Activated CD8-positive, alpha-beta memory T cell treated with anti-CD3 and anti-CD28 coated beads, Interleukin-2, amount 10 ng/mL, durations not matched to agents 7 days and 5 days (primary cell): ENCODE data around the gene ANKRD65. TPM values are rescaled to one million over a fixed set of nuclear protein-coding genes. Genes with fewer than 3 reads are reported as not detected.
"Not testable (repeated sequence)": the region's sequence is repeated elsewhere in the genome, so short reads cannot be mapped to it uniquely, and the experiment has no call there.

Experiments
- ATAC-seq: fragments of 150-1000 bp; cut with Tn5 transposase; one replicate; pipeline ENCODE4 v1.10.0; 2021; ENCODE audit warnings: moderate library complexity
- CTCF ChIA-PET: fragments of 350-600 bp; sonication (Branson Sonifier 250); formaldehyde crosslinking; loops from one replicate; lab custom pipeline; 2021; ENCODE audit warnings: antibody characterized with exemption; lab: Charles Lee
- DNase-seq: peaks from one replicate; pipeline ENCODE4 v3.0.0-alpha.2; 2020
- H3K27ac Mint-ChIP-seq: one replicate; pipeline ENCODE4 v1.8.0; 2021; ENCODE audit warnings: mild to moderate bottlenecking, mixed read lengths
- H3K27me3 Mint-ChIP-seq: one replicate; pipeline ENCODE4 v1.8.0; 2021; ENCODE audit warnings: mixed read lengths
- H3K36me3 Mint-ChIP-seq: one replicate; pipeline ENCODE4 v1.8.0; 2021; ENCODE audit warnings: mild to moderate bottlenecking, mixed read lengths
- H3K4me1 Mint-ChIP-seq: one replicate; pipeline ENCODE4 v1.8.0; 2021; ENCODE audit warnings: mixed read lengths
- H3K4me3 Mint-ChIP-seq: one replicate; pipeline ENCODE4 v1.8.0; 2021; ENCODE audit warnings: mild to moderate bottlenecking, moderate library complexity, mixed read lengths
- H3K9me3 Mint-ChIP-seq: one replicate; pipeline ENCODE4 v1.8.0; 2022; ENCODE audit warnings: low read depth, mixed read lengths
- total RNA-seq, 2 experiments: library from RNA; stranded (reverse); gene quantifications; one replicate each; pipeline ENCODE4 v1.2.3, GENCODE V29; 2021

Gene ANKRD65
- total RNA-seq, 2 experiments from 2014 or later = not detected

DNA sequence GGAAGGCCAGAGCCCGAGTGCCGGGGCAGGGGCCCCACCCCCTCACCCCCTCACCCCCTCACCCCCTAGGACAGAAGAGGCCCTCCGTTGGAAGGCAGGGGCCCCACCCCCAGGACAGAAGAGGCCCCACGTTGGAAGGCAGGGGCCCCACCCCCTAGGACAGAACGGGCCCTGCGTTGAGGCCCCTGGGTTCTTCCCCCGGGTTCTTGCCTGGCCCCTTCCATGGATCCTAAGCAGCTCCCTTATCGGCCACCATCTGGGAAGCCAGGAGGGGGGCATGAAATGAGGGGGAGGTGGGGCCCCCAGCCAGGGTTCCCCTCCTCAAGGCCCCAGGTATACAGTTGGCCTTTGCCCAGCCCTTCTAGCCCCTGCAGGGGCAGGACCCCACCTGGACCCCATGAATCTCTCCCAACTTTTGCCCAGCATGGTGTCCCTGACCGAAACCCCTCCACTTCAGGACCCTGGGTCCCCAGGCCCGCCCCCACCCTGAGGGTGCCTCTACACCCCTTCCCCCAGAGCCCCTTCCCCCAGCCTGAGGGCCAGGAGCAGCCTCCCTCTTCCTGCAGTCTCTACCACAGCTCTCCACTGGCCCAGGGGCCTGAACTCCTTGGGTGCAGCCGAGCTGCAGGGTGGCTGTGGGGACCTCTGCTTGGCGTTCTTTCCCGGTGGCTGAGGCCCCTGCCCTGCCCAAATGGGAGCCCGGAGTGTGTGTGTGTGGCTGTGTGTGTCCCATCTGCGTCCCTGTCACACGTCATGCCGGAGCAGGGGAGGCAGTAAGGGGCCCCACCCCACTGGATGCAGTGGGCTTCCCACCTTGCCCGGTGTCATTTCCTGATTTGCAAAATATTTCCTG lies 10.1 kb upstream of the ANKRD65 start:
- Mint-ChIP-seq H3K4me3 (no peak overlapping the region), H3K27me3 (peaks cover 23% of the 10 kb centered on the region), H3K4me1 (peaks cover 3% of the 10 kb centered on the region), H3K36me3 (no peaks in the 10 kb centered on the region), H3K27ac (no peak overlapping the region), H3K9me3 (no peaks in the 10 kb centered on the region)
- CTCF ChIA-PET = no interaction called here
- no peak for ATAC-seq
- no peak for DNase-seq

DNA sequence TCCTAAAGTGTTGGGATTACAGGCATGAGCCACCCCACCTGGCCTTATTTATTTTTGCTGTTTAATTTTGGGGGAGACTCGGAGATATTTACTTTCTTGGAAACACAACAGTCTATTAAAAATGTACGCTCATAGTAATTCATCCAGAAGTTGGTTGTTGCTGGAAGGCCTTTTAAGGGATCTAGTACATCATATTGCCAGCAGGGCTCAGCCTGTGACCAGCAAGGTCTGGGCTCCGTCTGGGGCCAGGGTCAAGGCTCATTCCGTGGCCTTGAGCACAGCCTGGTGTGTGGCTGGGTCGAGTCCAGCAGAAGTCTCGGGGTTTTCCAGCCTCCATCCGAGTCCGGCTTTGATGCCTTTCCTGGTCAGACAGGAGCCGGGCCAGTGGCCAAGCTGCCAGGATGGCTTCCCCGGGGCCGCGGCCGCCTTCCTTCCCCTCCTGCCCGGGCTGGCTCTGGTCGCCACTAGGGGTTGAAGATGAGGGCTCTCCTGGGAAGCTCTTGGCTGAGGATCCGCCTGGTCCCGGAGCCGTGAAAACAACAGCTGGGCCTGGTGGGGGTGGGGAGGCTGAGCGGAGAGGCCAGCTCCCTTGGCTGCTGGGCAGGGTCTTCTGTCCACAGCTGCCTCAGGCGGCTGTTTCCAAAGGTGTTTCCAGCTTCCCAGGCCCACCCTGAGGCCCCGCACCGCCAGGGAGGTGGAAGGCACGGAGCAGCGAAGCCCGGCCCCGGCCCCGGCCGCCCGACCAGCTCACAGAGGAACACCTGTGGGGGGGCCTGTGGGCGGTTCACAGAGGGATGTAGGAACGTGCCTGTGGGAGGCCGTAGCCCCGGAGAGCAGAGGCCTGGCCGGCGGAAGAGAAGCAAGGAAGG lies 9.3 kb upstream of the ANKRD65 start:
- DNase-seq (no peak), ATAC-seq (no peak)
- no peaks in the 10 kb centered on the region for H3K36me3 Mint-ChIP-seq
- no peak overlapping the region for H3K27ac Mint-ChIP-seq
- H3K9me3 Mint-ChIP-seq = no peaks in the 10 kb centered on the region
- no peak overlapping the region for H3K4me3 Mint-ChIP-seq
- CTCF ChIA-PET = interaction anchor here (0.7 to 2.0 kb wide), 2 partner anchors 11 to 173 kb away, joined by 3 to 8 read pairs; no protein-coding TSS in a partner anchor
- peaks cover 28% of the 10 kb centered on the region for H3K27me3 Mint-ChIP-seq
- peaks cover 3% of the 10 kb centered on the region for H3K4me1 Mint-ChIP-seq

DNA sequence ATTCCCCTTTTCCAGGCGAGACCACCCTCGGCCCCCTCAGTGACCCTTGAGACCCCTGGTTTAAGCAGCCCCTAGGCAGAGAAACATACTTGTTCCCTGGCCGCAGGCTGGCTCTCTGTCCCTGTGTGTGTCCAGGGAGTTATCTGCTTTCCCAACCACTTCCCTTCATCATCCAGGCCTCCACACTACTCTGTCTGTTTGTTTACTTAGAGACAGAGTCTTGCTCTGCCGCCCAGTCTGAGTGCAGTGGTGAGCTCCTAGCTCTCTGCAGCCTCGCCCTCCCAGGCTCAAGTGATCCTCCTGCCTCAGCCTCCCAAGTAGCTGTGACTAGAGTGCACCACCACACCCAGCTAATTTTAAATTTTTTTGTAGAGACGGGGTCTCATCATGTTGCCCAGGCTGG lies 8.6 kb upstream of the ANKRD65 start:
- DNase-seq = no peak
- Mint-ChIP-seq H3K27ac (no peak overlapping the region), H3K4me1 (peaks cover 3% of the 10 kb centered on the region), H3K4me3 (no peak overlapping the region), H3K9me3 (no peaks in the 10 kb centered on the region), H3K27me3 (peaks cover 29% of the 10 kb centered on the region), H3K36me3 (no peaks in the 10 kb centered on the region)
- ATAC-seq = no peak
- CTCF ChIA-PET = interaction anchor here (0.7 to 2.0 kb wide), 2 partner anchors 11 to 174 kb away, joined by 3 to 8 read pairs; no protein-coding TSS in a partner anchor

DNA sequence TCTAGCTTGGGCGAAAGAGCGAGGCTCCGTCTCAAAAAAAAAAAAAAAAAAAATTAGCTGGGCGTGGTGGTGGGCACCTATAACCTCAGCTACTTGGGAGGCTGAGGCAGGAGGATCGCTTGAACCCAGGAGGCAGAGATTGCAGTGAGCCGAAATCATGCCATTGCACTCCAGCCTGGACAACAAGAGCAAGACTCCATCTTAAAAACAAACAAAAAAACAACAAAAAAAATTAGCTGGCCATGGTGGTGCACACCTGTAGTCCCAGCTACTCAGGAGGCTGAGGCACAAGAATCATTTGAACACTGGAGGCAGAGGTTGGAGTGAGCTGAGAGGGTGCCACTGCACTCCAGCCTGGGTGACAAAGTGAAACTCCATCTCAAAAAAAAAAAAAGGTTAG lies 7.9 kb upstream of the ANKRD65 start:
- CTCF ChIA-PET = interaction anchor here (2.0 kb wide), 1 partner anchor 12 kb away, joined by 8 read pairs; no protein-coding TSS in a partner anchor
- not testable (repeated sequence) for H3K27ac Mint-ChIP-seq, ATAC-seq, H3K36me3 Mint-ChIP-seq, H3K4me3 Mint-ChIP-seq, H3K9me3 Mint-ChIP-seq, DNase-seq, H3K4me1 Mint-ChIP-seq
- peaks cover 32% of the 10 kb centered on the region for H3K27me3 Mint-ChIP-seq

DNA sequence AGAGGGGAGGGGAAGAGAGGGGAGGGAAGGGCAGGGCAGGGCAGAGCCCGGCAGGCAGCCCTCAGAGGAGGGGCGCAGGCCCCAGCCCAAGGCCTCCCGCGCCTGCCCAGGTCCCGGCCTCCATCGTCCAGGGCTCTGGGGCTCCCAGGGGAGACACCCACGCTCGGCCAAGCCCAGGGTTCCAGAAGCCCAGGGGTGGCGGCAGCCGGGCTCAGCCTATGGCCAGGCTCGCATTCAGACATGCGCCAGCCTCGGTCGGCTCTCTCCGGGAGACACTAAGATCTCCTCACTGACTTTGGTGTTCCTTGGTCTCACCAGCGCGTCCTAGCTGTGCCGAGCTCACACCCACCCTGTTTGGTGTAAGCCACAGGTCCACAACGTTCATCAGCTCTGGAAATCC lies 7.1 kb upstream of the ANKRD65 start:
- Mint-ChIP-seq H3K4me3 (no peak overlapping the region), H3K4me1 (peaks cover 4% of the 10 kb centered on the region), H3K9me3 (no peaks in the 10 kb centered on the region), H3K36me3 (no peaks in the 10 kb centered on the region), H3K27me3 (peaks cover 32% of the 10 kb centered on the region), H3K27ac (no peak overlapping the region)
- ATAC-seq (no peak), DNase-seq (no peak)
- CTCF ChIA-PET = interaction anchor here (2.0 kb wide), 1 partner anchor 13 kb away, joined by 8 read pairs; no protein-coding TSS in a partner anchor

DNA sequence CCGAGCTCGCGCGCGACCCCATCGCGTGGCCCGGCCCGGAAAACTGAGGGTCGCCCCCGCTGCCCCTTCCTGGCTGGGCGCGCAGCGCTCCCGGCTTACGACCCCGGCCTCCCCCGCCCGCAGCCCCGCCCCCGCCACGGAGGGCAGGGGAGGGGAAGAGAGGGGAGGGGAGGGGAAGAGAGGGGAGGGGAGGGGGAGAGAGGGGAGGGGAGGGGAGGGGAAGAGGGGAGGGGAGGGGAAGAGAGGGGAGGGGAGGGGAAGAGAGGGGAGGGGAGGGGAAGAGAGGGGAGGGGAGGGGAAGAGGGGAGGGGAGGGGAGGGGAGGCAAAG lies 6.7 kb upstream of the ANKRD65 start:
- no peak overlapping the region for H3K4me3 Mint-ChIP-seq
- H3K27ac Mint-ChIP-seq = no peak overlapping the region
- no peaks in the 10 kb centered on the region for H3K9me3 Mint-ChIP-seq
- CTCF ChIA-PET = no interaction called here
- ATAC-seq = no peak
- DNase-seq = no peak
- no peaks in the 10 kb centered on the region for H3K36me3 Mint-ChIP-seq
- peaks cover 34% of the 10 kb centered on the region for H3K27me3 Mint-ChIP-seq
- peaks cover 7% of the 10 kb centered on the region for H3K4me1 Mint-ChIP-seq

DNA sequence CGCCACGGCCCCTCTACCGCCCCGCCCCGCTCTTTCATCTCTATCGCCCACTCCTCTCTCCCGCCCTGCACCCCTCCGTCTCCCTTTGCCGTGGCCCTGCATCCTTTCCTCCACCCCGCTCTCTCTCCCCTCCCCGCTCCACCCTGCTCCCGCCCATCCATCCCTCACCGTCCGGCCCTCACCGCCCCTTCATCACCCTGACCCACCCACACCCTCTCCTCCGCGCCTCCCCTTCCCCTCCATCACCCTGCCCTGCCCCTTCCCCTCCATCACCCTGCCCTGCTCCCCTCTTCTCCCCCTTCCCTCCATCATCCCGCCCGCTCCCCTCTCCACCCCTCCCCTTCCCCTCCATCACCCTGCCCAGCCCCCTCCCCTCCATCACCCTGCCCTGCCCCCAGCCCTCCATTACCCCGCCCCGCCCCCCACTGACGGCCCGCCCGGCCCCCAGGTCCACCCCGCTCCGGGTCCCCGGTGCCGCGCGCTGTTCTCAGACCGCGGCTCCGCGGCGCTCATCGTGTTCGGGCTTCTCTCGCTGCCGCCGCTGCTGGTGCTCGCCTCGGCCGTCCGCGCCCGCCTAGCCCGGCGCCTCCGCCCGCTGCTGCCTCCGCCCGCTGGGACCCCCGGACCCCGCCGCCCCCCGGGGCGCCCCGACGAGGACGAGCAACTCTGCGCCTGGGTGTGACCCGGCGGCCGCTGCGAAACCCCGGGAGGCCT lies 6.2 kb upstream of the ANKRD65 start:
- Mint-ChIP-seq H3K9me3 (no peaks in the 10 kb centered on the region), H3K4me1 (peaks cover 13% of the 10 kb centered on the region), H3K27ac (no peak overlapping the region), H3K36me3 (no peaks in the 10 kb centered on the region), H3K27me3 (peaks cover 37% of the 10 kb centered on the region), H3K4me3 (no peak overlapping the region)
- ATAC-seq (no peak), DNase-seq (no peak)
- CTCF ChIA-PET = no interaction called here

DNA sequence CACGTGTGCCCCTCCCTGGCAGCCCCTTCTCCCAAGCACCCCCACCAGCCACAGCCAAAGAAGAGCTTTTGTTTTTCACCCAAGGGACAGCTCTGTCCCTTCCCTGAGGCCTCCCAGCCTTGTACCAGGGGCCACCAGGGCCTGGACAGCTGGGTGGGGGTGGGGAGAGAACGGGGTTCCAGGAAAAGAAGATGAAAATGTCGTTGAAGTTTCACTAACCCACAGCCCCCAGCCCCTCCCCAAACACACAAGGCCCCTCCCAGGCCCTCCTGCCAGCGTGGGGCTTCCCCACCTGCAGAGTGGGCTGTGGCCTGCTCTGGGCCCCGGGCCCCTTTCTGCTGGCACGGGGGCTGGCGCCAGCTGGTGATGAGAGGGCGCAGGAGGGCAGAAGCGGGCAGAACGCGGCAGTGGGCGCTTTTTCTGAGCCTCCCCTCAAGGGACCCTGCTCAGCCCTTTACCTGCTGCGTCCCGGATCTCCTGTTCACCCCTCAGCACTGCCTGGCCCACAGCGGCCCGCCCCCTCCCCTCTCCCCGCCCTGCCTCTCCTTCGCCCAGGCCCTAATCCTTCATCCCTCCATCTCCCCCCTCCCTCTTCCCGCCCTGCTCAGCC lies 5.5 kb upstream of the ANKRD65 start:
- H3K27ac Mint-ChIP-seq = no peak overlapping the region

DNA sequence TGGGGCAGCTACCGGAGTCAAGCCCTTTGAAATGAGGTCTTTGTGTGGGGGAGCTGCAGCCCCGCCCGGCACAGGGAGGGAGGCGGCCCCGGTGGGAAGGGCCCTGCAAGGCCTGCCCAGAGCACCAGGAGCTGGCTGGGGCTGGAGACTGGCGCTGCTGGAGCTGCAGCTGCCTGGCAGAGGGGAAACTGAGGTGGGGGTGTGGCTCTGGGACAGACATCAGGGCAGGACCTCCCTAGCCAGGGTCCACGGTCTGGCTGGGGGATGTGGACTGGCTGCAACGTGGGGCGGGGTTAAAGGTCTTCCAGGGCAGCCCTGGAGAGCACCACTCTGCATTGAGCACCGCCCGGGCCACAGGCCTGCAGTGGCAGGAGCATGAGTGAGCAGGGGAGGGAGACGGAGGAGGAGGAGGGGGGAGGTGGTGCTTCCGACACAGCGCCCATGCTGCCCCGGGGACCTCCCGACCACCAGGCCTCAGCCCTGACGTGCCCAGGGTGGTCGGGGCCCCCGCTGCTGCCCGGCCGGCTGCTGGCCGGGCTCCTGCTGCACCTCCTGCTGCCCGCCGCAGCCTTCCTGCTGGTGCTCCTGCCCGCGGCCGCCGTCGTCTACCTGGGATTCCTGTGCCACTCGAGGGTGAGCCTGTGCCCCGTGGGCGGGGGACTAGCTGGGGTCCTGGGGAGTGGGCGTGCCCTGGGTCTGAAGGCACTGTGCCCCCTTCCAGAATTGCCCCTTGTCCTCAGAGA lies 4.8 kb upstream of the ANKRD65 start:
- H3K9me3 Mint-ChIP-seq = no peaks in the 10 kb centered on the region
- H3K27ac Mint-ChIP-seq = no peak overlapping the region
- no peaks in the 10 kb centered on the region for H3K36me3 Mint-ChIP-seq
- DNase-seq (no peak), ATAC-seq (no peak)
- CTCF ChIA-PET = interaction anchor here (1.0 kb wide), 1 partner anchor 16 kb away, joined by 4 read pairs; no protein-coding TSS in a partner anchor
- peaks cover 37% of the 10 kb centered on the region for H3K27me3 Mint-ChIP-seq
- no peak overlapping the region for H3K4me3 Mint-ChIP-seq
- peaks cover 14% of the 10 kb centered on the region for H3K4me1 Mint-ChIP-seq

More for the DNA sequence above, 5.5 kb upstream of the ANKRD65 start:
- no peaks in the 10 kb centered on the region for H3K9me3 Mint-ChIP-seq
- ATAC-seq = no peak
- DNase-seq = no peak
- H3K4me3 Mint-ChIP-seq = no peak overlapping the region
- peaks cover 14% of the 10 kb centered on the region for H3K4me1 Mint-ChIP-seq
- H3K27me3 Mint-ChIP-seq = peaks cover 37% of the 10 kb centered on the region
- no peaks in the 10 kb centered on the region for H3K36me3 Mint-ChIP-seq
- CTCF ChIA-PET = interaction anchor here (1.0 kb wide), 1 partner anchor 15 kb away, joined by 4 read pairs; no protein-coding TSS in a partner anchor

DNA sequence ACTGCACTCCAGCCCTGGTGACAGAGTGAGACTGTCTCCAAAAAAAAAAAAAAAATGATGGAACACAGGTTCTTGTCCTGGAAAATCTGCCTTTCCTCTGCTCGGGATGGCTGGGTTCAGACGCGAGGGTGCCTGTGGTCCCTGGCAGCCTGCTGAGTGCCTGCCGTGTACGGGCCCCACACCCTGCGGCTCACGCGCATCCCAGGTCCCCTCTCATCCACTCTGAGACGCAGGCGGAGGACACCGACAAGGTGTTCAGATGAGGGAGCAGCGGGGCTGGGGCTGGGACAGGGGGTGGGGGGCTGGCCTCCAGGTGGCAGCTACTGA lies 4.3 kb upstream of the ANKRD65 start:
- no peaks in the 10 kb centered on the region for H3K9me3 Mint-ChIP-seq
- no peak for ATAC-seq
- peaks cover 37% of the 10 kb centered on the region for H3K27me3 Mint-ChIP-seq
- no peak overlapping the region for H3K4me3 Mint-ChIP-seq
- peaks cover 14% of the 10 kb centered on the region for H3K4me1 Mint-ChIP-seq
- no peak for DNase-seq
- H3K27ac Mint-ChIP-seq = no peak overlapping the region
- H3K36me3 Mint-ChIP-seq = no peaks in the 10 kb centered on the region
- CTCF ChIA-PET = interaction anchor here (1.0 kb wide), 1 partner anchor 16 kb away, joined by 4 read pairs; no protein-coding TSS in a partner anchor

DNA sequence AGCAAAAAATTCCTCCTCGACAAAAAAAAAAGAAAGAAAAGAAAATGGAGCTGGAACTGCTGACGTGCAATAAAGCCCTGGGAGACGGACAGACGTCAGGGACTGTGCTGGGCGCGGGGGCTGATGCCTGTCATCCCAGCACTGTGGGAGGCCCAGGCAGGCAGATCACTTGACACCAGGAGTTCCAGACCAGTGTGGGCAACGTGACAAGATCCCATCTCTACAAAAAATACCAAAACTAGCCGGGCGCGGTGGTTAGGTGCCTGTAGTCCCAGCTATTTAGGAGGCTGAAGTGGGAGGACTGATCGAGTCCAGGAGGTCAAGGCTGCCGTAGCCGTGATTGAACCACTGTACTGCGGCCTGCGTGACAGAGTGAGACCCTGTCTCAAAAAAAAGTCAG lies 3.6 kb upstream of the ANKRD65 start:
- Mint-ChIP-seq H3K27me3 (peaks cover 32% of the 10 kb centered on the region), H3K4me3 (no peak overlapping the region), H3K36me3 (no peaks in the 10 kb centered on the region), H3K27ac (no peak overlapping the region), H3K4me1 (peaks cover 14% of the 10 kb centered on the region), H3K9me3 (no peaks in the 10 kb centered on the region)
- ATAC-seq (no peak), DNase-seq (no peak)
- CTCF ChIA-PET = no interaction called here

DNA sequence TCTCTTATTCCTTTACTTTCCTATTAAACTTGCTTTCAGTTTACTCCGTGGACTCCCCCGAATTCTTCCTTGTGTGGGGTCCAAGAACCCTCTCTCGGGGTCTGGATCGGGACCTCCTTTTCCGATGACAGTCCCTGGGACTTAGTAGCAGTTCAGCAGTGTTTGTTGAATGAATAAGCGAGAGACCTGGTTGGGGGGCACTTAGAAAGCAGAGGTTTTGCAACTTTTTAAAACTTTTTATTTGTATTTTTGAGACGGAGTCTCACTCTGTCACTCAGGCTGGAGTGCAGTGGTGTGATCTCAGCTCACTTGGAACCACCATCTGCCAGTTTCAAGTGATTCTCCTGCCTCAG lies 2.1 kb upstream of the ANKRD65 start:
- H3K4me1 Mint-ChIP-seq = peaks cover 19% of the 10 kb centered on the region
- H3K27me3 Mint-ChIP-seq = peaks cover 26% of the 10 kb centered on the region
- no peak overlapping the region for H3K4me3 Mint-ChIP-seq
- no peak overlapping the region for H3K27ac Mint-ChIP-seq
- DNase-seq = no peak
- ATAC-seq = no peak
- H3K9me3 Mint-ChIP-seq = no peaks in the 10 kb centered on the region
- H3K36me3 Mint-ChIP-seq = no peaks in the 10 kb centered on the region
- CTCF ChIA-PET = no interaction called here
